22Rv1 (cell line): ENCODE data around the gene LAMTOR5.

Experiments
- H3K27ac ChIP-seq: fragments of 450-650 bp; 2 replicates; pipeline ENCODE4 v1.5.1; 2017
- CTCF ChIP-seq: fragments of 450-650 bp; IDR thresholded peaks from 2 replicates; pipeline ENCODE4 v1.5.1; 2017; ENCODE audit warnings: mild to moderate bottlenecking
- ZFX ChIP-seq: fragments of 450-650 bp; IDR thresholded peaks from 2 replicates; pipeline ENCODE4 v1.6.1; 2017; ENCODE audit warnings: antibody characterized with exemption, borderline replicate concordance

Gene LAMTOR5

GRCh38 chr1:110394493-110394820 is 13.0 kb downstream of the LAMTOR5 start:
- 0 out of 2 replicates have a peak overlapping the region, but pooled peaks have one; percentile 20 for H3K27ac ChIP-seq
- TF ChIP-seq ZFX, result no peak
- no peak for TF ChIP-seq CTCF

GRCh38 chr1:110393691-110394492 is 13.6 kb downstream of the LAMTOR5 start:
- H3K27ac ChIP-seq, result 0 out of 2 replicates have a peak overlapping the region, but pooled peaks have one; percentile 20
- TF ChIP-seq CTCF, result no peak
- TF ChIP-seq ZFX, result no peak

- H3K27ac ChIP-seq, result 0 out of 2 replicates have a peak overlapping the region, but pooled peaks have one; percentile 20
- TF ChIP-seq ZFX (no peak), CTCF (no peak)
Observed at GRCh38 chr1:110393286-110393685, 14.2 kb downstream of the LAMTOR5 start.

GRCh38 chr1:110390692-110391245 is 16.7 kb downstream of the LAMTOR5 start, which contains the start of gene SLC16A4:
Gene SLC16A4, minus strand, starts transcription at chr1:110391026. Its CDS starts 1,703 bp downstream, at chr1:110389323.
- H3K27ac ChIP-seq, result peak within 1 kb of the TSS; percentile 68
- TF ChIP-seq CTCF, result no peak
- no peak for TF ChIP-seq ZFX

- peak overlapping the region; percentile 68 for H3K27ac ChIP-seq
- no peak for TF ChIP-seq ZFX
- TF ChIP-seq CTCF, result no peak
Observed at GRCh38 chr1:110390096-110390495, 17.4 kb downstream of the LAMTOR5 start.

GRCh38 chr1:110387048-110387754 is 20.3 kb downstream of the LAMTOR5 start:
- H3K27ac ChIP-seq, result no peak overlapping the region
- TF ChIP-seq ZFX (no peak), CTCF (no peak)
